DOHH2 (cell line): Measurements from ENCODE around the gene OR10V1.

ENCODE experiments used
- H3F3A ChIP-seq: fragments of 200-600 bp; sonication (generic), shearing (Covaris generic); 2 replicates; pipeline ENCODE4 v1.6.0; 2016; ENCODE audit warnings: antibody characterized with exemption, mild to moderate bottlenecking; ENCODE audit not compliant: control insufficient read depth, insufficient read depth
- H3K27ac ChIP-seq: fragments of 200-600 bp; sonication (generic); 2 replicates; pipeline ENCODE4 v1.5.1; 2014; ENCODE audit warnings: low read depth, mild to moderate bottlenecking, low read length, moderate library complexity
- H3K27me3 ChIP-seq: fragments of 200-600 bp; sonication (generic); 2 replicates; pipeline ENCODE4 v1.6.1; 2014; ENCODE audit warnings: mild to moderate bottlenecking, low read length, mixed read lengths; ENCODE audit not compliant: control insufficient read depth
- H3K36me3 ChIP-seq: fragments of 200-600 bp; sonication (generic); 2 replicates; pipeline ENCODE4 v1.6.1; 2014; ENCODE audit warnings: mild to moderate bottlenecking, low read length, moderate library complexity, mixed read lengths; ENCODE audit not compliant: control insufficient read depth
- H3K4me1 ChIP-seq: fragments of 200-600 bp; sonication (generic); 2 replicates; pipeline ENCODE4 v1.6.1; 2014; ENCODE audit warnings: mild to moderate bottlenecking, low read length, mixed read lengths; ENCODE audit not compliant: control insufficient read depth
- H3K4me2 ChIP-seq: fragments of 200-600 bp; sonication (generic); 2 replicates; pipeline ENCODE4 v1.6.0; 2014; ENCODE audit warnings: mild to moderate bottlenecking, low read length, moderate library complexity
- H3K4me3 ChIP-seq: fragments of 200-600 bp; sonication (generic); 2 replicates; pipeline ENCODE4 v1.5.1; 2014; ENCODE audit warnings: mild to moderate bottlenecking, low read length, mixed read lengths
- H3K79me2 ChIP-seq: fragments of 200-600 bp; sonication (generic); 2 replicates; pipeline ENCODE4 v1.6.1; 2014; ENCODE audit warnings: mild to moderate bottlenecking, low read length, mixed read lengths; ENCODE audit not compliant: control insufficient read depth
- H3K9me2 ChIP-seq: fragments of 200-600 bp; sonication (generic); replicated peaks from 2 replicates; pipeline ENCODE4 v1.6.1; 2014; ENCODE audit warnings: mild to moderate bottlenecking, low read length, mixed read lengths; ENCODE audit not compliant: control insufficient read depth
- H3K9me3 ChIP-seq: fragments of 200-600 bp; sonication (generic); 2 replicates; pipeline ENCODE4 v1.6.1; 2014; ENCODE audit warnings: antibody characterized with exemption, low read length, mixed read lengths; ENCODE audit not compliant: control insufficient read depth, insufficient read depth
- H4K20me1 ChIP-seq: fragments of 200-600 bp; sonication (generic); 2 replicates; pipeline ENCODE4 v1.6.0; 2014; ENCODE audit warnings: low read depth, mild to moderate bottlenecking, antibody characterized with exemption, low read length, moderate library complexity; ENCODE audit not compliant: control insufficient read depth, insufficient read depth
- CTCF ChIP-seq: fragments of 200-600 bp; sonication (generic); IDR thresholded peaks from one replicate; pipeline ENCODE4 v1.5.1; 2014; ENCODE audit warnings: antibody characterized with exemption, mild to moderate bottlenecking, low read depth, low read length; ENCODE audit not compliant: poor library complexity, severe bottlenecking
- EZH2phosphoT487 ChIP-seq: fragments of 200-600 bp; sonication (generic); IDR thresholded peaks from 2 replicates; pipeline ENCODE4 v1.6.1; 2017; ENCODE audit warnings: borderline replicate concordance, mild to moderate bottlenecking, antibody characterized with exemption, low read length, moderate library complexity, mixed read lengths

Gene OR10V1

GRCh38 chr11:59710136-59710847 lies 3.4 kb downstream of the OR10V1 start:
- TF ChIP-seq EZH2phosphoT487, result no peak
- TF ChIP-seq CTCF, result no peak
- no peaks in the 10 kb centered on the region for H3K9me2 ChIP-seq

GRCh38 chr11:59708537-59708936 lies 5.1 kb downstream of the OR10V1 start:
- H3K4me1 ChIP-seq, result no peaks in the 10 kb centered on the region

More at GRCh38 chr11:59710136-59710847, 3.4 kb downstream of the OR10V1 start:
- H3F3A ChIP-seq, result no peaks in the 10 kb centered on the region
- no peak overlapping the region for H3K4me2 ChIP-seq
- peaks cover 8% of the 10 kb centered on the region; the same call in 1 of the 2 replicates for H3K27me3 ChIP-seq
- no peaks in the 10 kb centered on the region for H3K79me2 ChIP-seq
- H3K36me3 ChIP-seq, result no peaks in the 10 kb centered on the region
- H3K4me3 ChIP-seq, result no peak overlapping the region
- H3K27ac ChIP-seq, result no peak overlapping the region
- no peaks in the 10 kb centered on the region for H3K4me1 ChIP-seq
- H3K9me3 ChIP-seq, result no peaks in the 10 kb centered on the region
- H4K20me1 ChIP-seq, result no peaks in the 10 kb centered on the region

GRCh38 chr11:59707371-59707770 lies 6.3 kb downstream of the OR10V1 start:
- no peaks in the 10 kb centered on the region for H4K20me1 ChIP-seq
- H3F3A ChIP-seq, result no peaks in the 10 kb centered on the region
- no peak overlapping the region for H3K27ac ChIP-seq
- no peaks in the 10 kb centered on the region; the same call in 1 of the 2 replicates for H3K27me3 ChIP-seq
- no peaks in the 10 kb centered on the region for H3K4me1 ChIP-seq
- H3K36me3 ChIP-seq, result no peaks in the 10 kb centered on the region
- H3K4me2 ChIP-seq, result no peak overlapping the region
- no peaks in the 10 kb centered on the region for H3K9me3 ChIP-seq
- TF ChIP-seq EZH2phosphoT487 (no peak), CTCF (no peak)
- H3K4me3 ChIP-seq, result no peak overlapping the region
- H3K9me2 ChIP-seq, result no peaks in the 10 kb centered on the region
- no peaks in the 10 kb centered on the region for H3K79me2 ChIP-seq

More at GRCh38 chr11:59708537-59708936, 5.1 kb downstream of the OR10V1 start:
- Histone ChIP-seq H3K9me2 (no peaks in the 10 kb centered on the region), H3K4me2 (no peak overlapping the region), H3K4me3 (no peak overlapping the region), H3K9me3 (no peaks in the 10 kb centered on the region), H3K27me3 (no peaks in the 10 kb centered on the region; the same call in 1 of the 2 replicates), H3F3A (no peaks in the 10 kb centered on the region), H3K36me3 (no peaks in the 10 kb centered on the region), H3K27ac (no peak overlapping the region), H4K20me1 (no peaks in the 10 kb centered on the region), H3K79me2 (no peaks in the 10 kb centered on the region)
- TF ChIP-seq EZH2phosphoT487, result no peak
- TF ChIP-seq CTCF, result no peak
